HG02973 (cell line): ENCODE measurements around the gene CPEB4.

Experiments used
- ATAC-seq: cut with Tn5 transposase; IDR thresholded peaks from one replicate; pipeline ENCODE4 v1.9.1; 2021; ENCODE audit warnings: moderate library complexity; ENCODE audit not compliant: unreplicated experiment

CPEB4 gene

GRCh38 chr5:173858670-173859407 is 29.3 kb upstream of the CPEB4 start:
- ATAC-seq: no peak

GRCh38 chr5:173859408-173860159 is 28.6 kb upstream of the CPEB4 start:
- no peak for ATAC-seq

GRCh38 chr5:173862047-173862477 is 26.1 kb upstream of the CPEB4 start:
- ATAC-seq: no peak

GRCh38 chr5:173863359-173863758 is 24.8 kb upstream of the CPEB4 start:
- ATAC-seq: no peak

- no peak for ATAC-seq
Observed at GRCh38 chr5:173864126-173865050, 23.8 kb upstream of the CPEB4 start.

- ATAC-seq: no peak
Observed at GRCh38 chr5:173866243-173866857, 21.8 kb upstream of the CPEB4 start.

- no peak for ATAC-seq
Observed at GRCh38 chr5:173866858-173867679, 21.1 kb upstream of the CPEB4 start.

- no peak for ATAC-seq
Observed at GRCh38 chr5:173868096-173868880, 19.9 kb upstream of the CPEB4 start.

- ATAC-seq: no peak
Observed at GRCh38 chr5:173869316-173869715, 18.8 kb upstream of the CPEB4 start.

GRCh38 chr5:173872957-173873305 is 15.2 kb upstream of the CPEB4 start:
- ATAC-seq: no peak

GRCh38 chr5:173873306-173873922 is 14.7 kb upstream of the CPEB4 start:
- ATAC-seq: no peak

- no peak for ATAC-seq
Observed at GRCh38 chr5:173875189-173875588, 13.0 kb upstream of the CPEB4 start.

GRCh38 chr5:173878224-173878967 is 9.8 kb upstream of the CPEB4 start:
- ATAC-seq: no peak

GRCh38 chr5:173880306-173880985 is 7.7 kb upstream of the CPEB4 start:
- ATAC-seq: no peak

- ATAC-seq: no peak
Observed at GRCh38 chr5:173881811-173882575, 6.2 kb upstream of the CPEB4 start.

- ATAC-seq: no peak
Observed at GRCh38 chr5:173882632-173883031, 5.5 kb upstream of the CPEB4 start.
